HL-60 (cell line): ENCODE data around the gene PEG3.
"Not testable (repeated sequence)": the region's sequence is repeated elsewhere in the genome, so short reads cannot be mapped to it uniquely, and the experiment has no call there.

ENCODE experiments used
- DNase-seq, 2 experiments: peaks; one replicate each; pipeline ENCODE4 v3.0.0-alpha.2; 2010 to 2020; ENCODE audit warnings: low read depth in 1 of 2, low spot score in 1 of 2
- H3K27ac ChIP-seq: fragments of 250-450 bp; sonication (Bioruptor Pico); replicated peaks from 2 replicates; pipeline ENCODE4 v1.5.1; 2020; ENCODE audit warnings: mild to moderate bottlenecking, moderate library complexity
- H3K27me3 ChIP-seq: fragments of 250-450 bp; sonication (Bioruptor Pico); 2 replicates; pipeline ENCODE4 v1.5.1; 2021; ENCODE audit warnings: mild to moderate bottlenecking, moderate library complexity; ENCODE audit not compliant: insufficient read depth, poor library complexity, severe bottlenecking
- H3K4me3 ChIP-seq: replicated peaks from 2 replicates; pipeline ENCODE4 v1.5.1; 2011; ENCODE audit warnings: mild to moderate bottlenecking, control low read depth, low read length; ENCODE audit not compliant: insufficient read depth
- CTCF ChIP-seq: IDR thresholded peaks from one replicate; pipeline ENCODE4 v1.5.1; 2011; ENCODE audit warnings: low read length, control low read depth, inconsistent platforms; ENCODE audit not compliant: insufficient read depth
- GABPA ChIP-seq: IDR thresholded peaks from 2 replicates; pipeline ENCODE4 v1.6.1; 2012; ENCODE audit warnings: low read depth
- POLR2AphosphoS5 ChIP-seq: IDR thresholded peaks from 2 replicates; pipeline ENCODE4 v1.6.1; 2012; ENCODE audit warnings: low read depth
- REST ChIP-seq: IDR thresholded peaks from 2 replicates; pipeline ENCODE4 v1.6.1; 2012; ENCODE audit warnings: low read depth; ENCODE audit not compliant: insufficient replicate concordance
- SPI1 ChIP-seq: IDR thresholded peaks from 2 replicates; pipeline ENCODE4 v1.6.1; 2012; ENCODE audit warnings: low read depth, mild to moderate bottlenecking, borderline replicate concordance

The PEG3 gene

GRCh38 chr19:56862741-56863140 is 22.2 kb upstream of the PEG3 start:
- Histone ChIP-seq H3K27me3 (no peaks in the 10 kb centered on the region), H3K27ac (no peak overlapping the region), H3K4me3 (no peak overlapping the region)
- DNase-seq: no peak
- TF ChIP-seq SPI1 (no peak), GABPA (no peak), CTCF (no peak), POLR2AphosphoS5 (no peak), REST (no peak)

- not testable (repeated sequence) for H3K27me3 ChIP-seq, H3K4me3 ChIP-seq, H3K27ac ChIP-seq, DNase-seq
Measured at GRCh38 chr19:56860409-56860808, 19.9 kb upstream of the PEG3 start.

- H3K27me3 ChIP-seq: no peaks in the 10 kb centered on the region
- DNase-seq: no peak
- H3K4me3 ChIP-seq: no peak overlapping the region
- no peak overlapping the region for H3K27ac ChIP-seq
- no peak for TF ChIP-seq SPI1
- TF ChIP-seq GABPA: no peak
- TF ChIP-seq POLR2AphosphoS5: no peak
- TF ChIP-seq REST: no peak
- no peak for TF ChIP-seq CTCF
Measured at GRCh38 chr19:56858026-56858425, 17.5 kb upstream of the PEG3 start.

GRCh38 chr19:56856822-56857221 is 16.3 kb upstream of the PEG3 start:
- Histone ChIP-seq H3K27me3 (no peaks in the 10 kb centered on the region), H3K4me3 (no peak overlapping the region), H3K27ac (no peak overlapping the region)
- no peak for DNase-seq
- no peak for TF ChIP-seq CTCF
- no peak for TF ChIP-seq SPI1
- no peak for TF ChIP-seq REST
- TF ChIP-seq GABPA: no peak
- no peak for TF ChIP-seq POLR2AphosphoS5

- not testable (repeated sequence) for DNase-seq, H3K27me3 ChIP-seq, H3K4me3 ChIP-seq, H3K27ac ChIP-seq
Measured at GRCh38 chr19:56852361-56852760, 11.8 kb upstream of the PEG3 start.
